K562 (cell line): ENCODE results near the gene UBE2N. TPM values are rescaled to one million over a fixed set of nuclear protein-coding genes. Genes with fewer than 3 reads are reported as not detected.

Source experiments
- ARID3A ChIP-seq: IDR thresholded peaks from 2 replicates; pipeline ENCODE4 v1.6.1; 2012; ENCODE audit warnings: low read depth, low read length, improper control_type of control experiment, borderline replicate concordance
- BCOR ChIP-seq: fragments of 450-650 bp; IDR thresholded peaks from 2 replicates; pipeline ENCODE4 v1.6.1; 2016
- CBX5 ChIP-seq: IDR thresholded peaks from 2 replicates; pipeline ENCODE4 v1.6.1; 2014; ENCODE audit warnings: low read depth, borderline replicate concordance
- FOXK2 ChIP-seq, 2 experiments: fragments of 450-650 bp; IDR thresholded peaks in 1 of 2; conservative IDR thresholded peaks in 1 of 2; 2 replicates each; pipeline ENCODE4 v1.6.1; 2016; ENCODE audit warnings: low read depth in 2 of 2, mild to moderate bottlenecking in 1 of 2
- GABPB1 ChIP-seq: sonication (generic); formaldehyde crosslinking; IDR thresholded peaks from 2 replicates; pipeline ENCODE4 v1.8.0; 2022; ENCODE audit warnings: mild to moderate bottlenecking, missing genetic modification reagents
- L3MBTL2 ChIP-seq: fragments of 450-650 bp; IDR thresholded peaks from 2 replicates; pipeline ENCODE4 v1.6.1; 2016; ENCODE audit warnings: mild to moderate bottlenecking, moderate library complexity
- MCM7 ChIP-seq, 2 experiments: fragments of 450-650 bp; IDR thresholded peaks; 2 replicates each; pipeline ENCODE4 v1.6.1; 2016 to 2018
- MLLT1 ChIP-seq, 2 experiments: fragments of 450-650 bp; IDR thresholded peaks; 2 replicates each; pipeline ENCODE4 v1.6.1; 2016
- MYC ChIP-seq, 2 experiments: fragments of 250-450 bp in 1 of 2; sonication (Bioruptor Pico) in 1 of 2; IDR thresholded peaks; 2 replicates each; pipeline versions ENCODE4 v1.5.1 to v1.6.1; 2012 to 2021; ENCODE audit warnings: low read depth in 2 of 2, borderline replicate concordance in 1 of 2, improper control_type of control experiment in 1 of 2, low read length in 1 of 2, mild to moderate bottlenecking in 1 of 2, moderate library complexity in 1 of 2
- NCOR1 ChIP-seq: fragments of 450-650 bp; IDR thresholded peaks from 2 replicates; pipeline ENCODE4 v1.6.1; 2016; ENCODE audit warnings: mild to moderate bottlenecking, moderate library complexity
- TAF7 ChIP-seq: fragments of 450-650 bp; IDR thresholded peaks from 2 replicates; pipeline ENCODE4 v1.6.1; 2016; ENCODE audit warnings: missing genetic modification characterization, missing compliant biosample characterization
- USF1 ChIP-seq: sonication (generic); formaldehyde crosslinking; IDR thresholded peaks from 2 replicates; pipeline ENCODE4 v1.9.0; 2022; ENCODE audit warnings: mild to moderate bottlenecking, missing genetic modification reagents
- ZBTB11 ChIP-seq, 3 experiments: fragments of 200-800 bp in 1 of 3; fragments of 250-450 bp in 1 of 3; fragments of 450-650 bp in 1 of 3; sonication (Bioruptor Pico) in 1 of 3; sonication (Bioruptor generic) in 1 of 3; formaldehyde crosslinking in 1 of 3; IDR thresholded peaks; 2 replicates each; pipeline versions ENCODE4 v1.6.1 to v1.8.0; 2016 to 2022; ENCODE audit warnings: mild to moderate bottlenecking in 2 of 3, missing genetic modification characterization in 2 of 3, missing compliant biosample characterization in 1 of 3, moderate library complexity in 1 of 3
- ZHX1 ChIP-seq: fragments of 150-350 bp; conservative IDR thresholded peaks from 2 replicates; pipeline ENCODE4 v1.6.1; 2014; ENCODE audit warnings: low read length
- ZNF347 ChIP-seq: fragments of 450-650 bp; formaldehyde crosslinking; IDR thresholded peaks from 2 replicates; pipeline ENCODE4 v1.4.0; 2020; ENCODE audit warnings: low read depth, mild to moderate bottlenecking, moderate library complexity
- polyA plus RNA-seq, 8 experiments: library from polyadenylated mRNA; depleted of rRNA in 4 of 8; stranded (reverse) in 5 of 8; unstranded in 3 of 8; fragments of >200 nt; fragmentation: Nextera tagmentation in 2 of 8; fragmentation: Illumina TruSeq in 1 of 8; extraction: Ambion mirVana in 2 of 8; extraction: Trizol in 1 of 8; gene quantifications; 2 replicates each; pipeline versions ENCODE4 v1.2.1 to v1.2.3, GENCODE V29; 2011 to 2014; ENCODE audit warnings: inconsistent platforms in 1 of 8, missing spikeins in 1 of 8
- total RNA-seq, 7 experiments: library from RNA; depleted of rRNA in 6 of 7; stranded (reverse); fragments of >200 nt in 6 of 7; fragmentation: Illumina TruSeq in 2 of 7; extraction: Trizol in 2 of 7; gene quantifications; 2 replicates each; pipeline versions ENCODE4 v1.2.1 to v1.2.3, GENCODE V29; 2011 to 2021; ENCODE audit warnings: low replicate concordance in 1 of 7

Gene UBE2N
- total and polyA plus RNA-seq, 9 of the 15 experiments (the other 6 are each of a cell fraction or from before 2014, with no cell fraction given) = 189 to 826 (median 260) TPM

- TF ChIP-seq GABPB1 (CRISPR knock-in tag) (0 out of 2 replicates have a peak, but pooled peaks have one; percentile 0), L3MBTL2 (peak; percentile 58), ZHX1 (no peak), MCM7 (IDR thresholded peaks at IDR 0.05) (no peak), BCOR (peak; percentile 38; the same call in 1 of the 2 replicates), ARID3A (no peak), ZBTB11 (CRISPR knock-in tag; IDR thresholded peaks at IDR 0.05) (no peak), MYC (IDR thresholded peaks at IDR 0.05; ENCODE audit: low read depth, low read length) (peak; percentile 64; the same call in 1 of the 2 replicates), MYC (CRISPR knock-in tag; IDR thresholded peaks at IDR 0.05; ENCODE audit: borderline replicate concordance, low read depth) (no peak), MLLT1 (IDR thresholded peaks at IDR 0.05) (peak in 1 of 2 experiments; percentile 87), USF1 (CRISPR knock-in tag) (0 out of 2 replicates have a peak, but pooled peaks have one; percentile 19), CBX5 (0 out of 2 replicates have a peak, but pooled peaks have one; percentile 6), ZNF347 (CRISPR knock-in tag) (no peak), TAF7 (tag) (peak; percentile 43; the same call in 1 of the 2 replicates), NCOR1 (0 out of 2 replicates have a peak, but pooled peaks have one; percentile 20), FOXK2 (conservative IDR thresholded peaks at IDR 0.05 in 1 of 2, IDR thresholded peaks at IDR 0.05 in 1 of 2; ENCODE audit: low read depth in 2 of 2) (peak; percentile 13; a peak in 1 of 4 replicates)
These were observed 64.2 kb downstream of the UBE2N start, which contains the start of gene NUDT4 (continued) for GRCh38 chr12:93377252-93378195.
